Immature natural killer cell (primary cell): ENCODE results near the gene LILRB2. TPM values are rescaled to one million over a fixed set of nuclear protein-coding genes. Genes with fewer than 3 reads are reported as not detected.
"Not testable (repeated sequence)": the region's sequence is repeated elsewhere in the genome, so short reads cannot be mapped to it uniquely, and the experiment has no call there.

ENCODE experiments used
- DNase-seq, 3 donors: peaks; one replicate each; pipeline ENCODE4 v3.0.0; 2022; ENCODE audit warnings: mixed read lengths in 1 of 3
- H3K27ac Mint-ChIP-seq, 6 donors: one replicate each; pipeline ENCODE4 v1.8.0; 2020; ENCODE audit warnings: mixed read lengths in 6 of 6, mild to moderate bottlenecking in 5 of 6, inconsistent platforms in 4 of 6, moderate library complexity in 3 of 6
- H3K27me3 Mint-ChIP-seq, 3 donors: one replicate each; pipeline ENCODE4 v1.8.0; 2020 to 2021; ENCODE audit warnings: low read depth in 3 of 3, mild to moderate bottlenecking in 3 of 3, mixed read lengths in 3 of 3, moderate library complexity in 3 of 3, inconsistent platforms in 1 of 3
- H3K36me3 Mint-ChIP-seq, 3 donors: one replicate each; pipeline ENCODE4 v1.8.0; 2020; ENCODE audit warnings: mixed read lengths in 3 of 3, inconsistent platforms in 2 of 3, mild to moderate bottlenecking in 2 of 3
- H3K4me1 Mint-ChIP-seq, 2 donors: one replicate each; pipeline ENCODE4 v1.8.0; 2020; ENCODE audit warnings: inconsistent platforms in 2 of 2, mild to moderate bottlenecking in 2 of 2, mixed read lengths in 2 of 2, moderate library complexity in 1 of 2
- H3K4me3 Mint-ChIP-seq, 5 donors: one replicate each; pipeline ENCODE4 v1.8.0; 2020; ENCODE audit warnings: mild to moderate bottlenecking in 5 of 5, mixed read lengths in 5 of 5, inconsistent platforms in 3 of 5, moderate library complexity in 3 of 5
- H3K9me3 Mint-ChIP-seq, 6 donors: one replicate each; pipeline ENCODE4 v1.8.0; 2020; ENCODE audit warnings: mild to moderate bottlenecking in 6 of 6, mixed read lengths in 6 of 6, inconsistent platforms in 4 of 6, moderate library complexity in 3 of 6
- polyA plus RNA-seq, 3 donors: library from polyadenylated mRNA; unstranded; fragments of 300-500 nt; fragmentation: Illumina TruSeq; gene quantifications; one replicate each; pipeline ENCODE4 v1.2.3, GENCODE V29; 2021

The LILRB2 gene
- polyA plus RNA-seq, 3 donors from 2014 or later = 0.14 to 0.81 (median 0.31) TPM

DNA sequence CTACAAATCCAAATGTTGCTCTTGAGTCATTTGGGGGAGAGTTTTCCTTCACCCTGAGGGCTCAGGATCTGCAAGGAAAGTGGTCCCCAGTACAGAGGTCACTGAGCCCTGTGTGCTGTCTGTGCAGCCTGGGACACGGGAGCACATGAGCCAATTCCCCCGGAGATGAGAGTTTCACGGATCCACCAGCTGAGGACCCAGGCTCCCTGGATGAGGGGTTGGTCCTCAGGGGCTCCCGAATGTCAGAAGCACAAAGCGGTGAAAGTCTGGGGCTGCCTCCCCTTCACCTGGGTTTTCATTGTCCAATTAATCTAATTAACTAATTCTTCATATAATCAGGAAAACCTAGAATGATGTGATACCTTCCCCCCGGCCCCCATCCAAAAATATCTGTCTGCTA lies 13.6 kb upstream of the LILRB2 start:
- DNase-seq = no peak
- no peaks in the 10 kb centered on the region for H3K36me3 Mint-ChIP-seq
- peaks cover 7 to 13% (median 8%) of the 10 kb centered on the region in 3 donors for H3K27me3 Mint-ChIP-seq
- no peaks in the 10 kb centered on the region for H3K4me1 Mint-ChIP-seq
- H3K4me3 Mint-ChIP-seq = no peak overlapping the region
- H3K9me3 Mint-ChIP-seq = peaks cover 0 to 1% (median 0%) of the 10 kb centered on the region in 6 donors
- H3K27ac Mint-ChIP-seq = no peak overlapping the region

DNA sequence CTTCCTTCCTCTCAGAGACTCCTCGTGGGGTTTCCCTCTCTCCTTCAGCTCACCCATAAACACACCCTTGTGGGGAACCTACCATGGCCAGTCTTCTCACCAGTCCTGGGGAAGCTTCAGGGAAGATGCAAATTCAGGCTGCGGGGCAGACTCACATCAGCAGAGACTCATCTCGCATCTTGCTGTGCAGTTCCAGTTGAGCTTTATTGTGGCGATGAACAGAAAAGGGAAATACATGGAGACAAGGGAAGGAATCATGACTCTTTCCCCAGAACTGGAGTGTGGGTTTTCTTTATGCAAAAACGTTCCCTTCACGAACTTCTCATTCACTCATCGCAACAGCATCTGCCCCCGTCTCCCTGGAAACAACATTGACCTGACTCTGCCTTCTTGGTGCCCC lies 8.2 kb upstream of the LILRB2 start:
- not testable (repeated sequence) for H3K27ac Mint-ChIP-seq, H3K36me3 Mint-ChIP-seq, H3K9me3 Mint-ChIP-seq, H3K4me3 Mint-ChIP-seq, DNase-seq
- peaks cover 2 to 15% (median 10%) of the 10 kb centered on the region in 3 donors for H3K27me3 Mint-ChIP-seq
- H3K4me1 Mint-ChIP-seq = peaks cover 24 to 29% of the 10 kb centered on the region in 2 donors

DNA sequence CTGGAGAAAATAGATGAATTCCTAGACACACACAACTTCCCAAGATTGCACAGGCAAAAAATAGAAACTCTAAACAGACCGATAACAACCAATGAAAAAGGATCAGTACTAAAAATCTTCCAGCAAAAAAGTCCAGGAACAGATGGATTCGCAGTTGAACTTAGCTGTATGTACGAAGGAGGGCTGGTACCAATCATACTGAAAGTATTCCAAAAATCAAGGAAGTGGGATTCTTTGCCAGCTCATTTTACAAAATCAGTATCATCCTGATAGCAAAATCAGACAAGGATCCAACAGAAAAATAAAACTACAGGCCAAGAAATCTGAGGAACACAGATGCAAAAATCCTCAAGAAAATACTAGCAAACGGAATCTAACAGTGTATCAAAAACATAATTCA lies 6.5 kb upstream of the LILRB2 start:
- peaks cover 2 to 15% (median 3%) of the 10 kb centered on the region in 3 donors for H3K27me3 Mint-ChIP-seq
- no peak overlapping the region for H3K4me3 Mint-ChIP-seq
- no peaks in the 10 kb centered on the region for H3K36me3 Mint-ChIP-seq
- peaks cover 30 to 31% of the 10 kb centered on the region in 2 donors for H3K4me1 Mint-ChIP-seq
- no peak for DNase-seq
- no peaks in the 10 kb centered on the region for H3K9me3 Mint-ChIP-seq
- H3K27ac Mint-ChIP-seq = peak overlapping the region in 1 of 6 donors; percentile 47

DNA sequence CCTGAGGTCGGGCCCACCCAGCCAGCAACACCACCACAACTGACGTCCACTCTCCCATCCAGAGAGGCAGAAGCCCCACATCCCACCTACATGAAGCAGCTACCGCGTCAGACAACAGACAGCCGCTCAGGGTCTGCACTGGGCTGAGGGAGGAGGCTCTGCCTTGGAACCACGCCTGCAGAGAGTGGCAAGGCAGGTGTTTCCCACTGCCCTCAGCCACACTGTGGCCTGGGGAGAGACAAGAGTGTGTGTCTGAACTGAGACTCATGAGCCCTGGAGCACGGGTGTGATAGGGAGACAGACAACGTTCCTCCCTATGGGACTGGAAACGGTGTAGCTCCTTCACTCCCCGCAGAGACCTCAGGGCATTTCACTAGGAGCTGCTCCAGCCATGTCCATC lies 5.4 kb upstream of the LILRB2 start:
- H3K4me1 Mint-ChIP-seq = peaks cover 34 to 36% of the 10 kb centered on the region in 2 donors
- peak in 1 of 3 donors; percentile 9 for DNase-seq
- peak overlapping the region in 4 of 6 donors; percentile 30 to 74 (median 54) for H3K27ac Mint-ChIP-seq
- H3K9me3 Mint-ChIP-seq, H3K36me3 Mint-ChIP-seq: not testable (repeated sequence)
- H3K4me3 Mint-ChIP-seq = peak overlapping the region in 1 of 5 donors; percentile 36
- peaks cover 2 to 13% (median 7%) of the 10 kb centered on the region in 3 donors for H3K27me3 Mint-ChIP-seq

DNA sequence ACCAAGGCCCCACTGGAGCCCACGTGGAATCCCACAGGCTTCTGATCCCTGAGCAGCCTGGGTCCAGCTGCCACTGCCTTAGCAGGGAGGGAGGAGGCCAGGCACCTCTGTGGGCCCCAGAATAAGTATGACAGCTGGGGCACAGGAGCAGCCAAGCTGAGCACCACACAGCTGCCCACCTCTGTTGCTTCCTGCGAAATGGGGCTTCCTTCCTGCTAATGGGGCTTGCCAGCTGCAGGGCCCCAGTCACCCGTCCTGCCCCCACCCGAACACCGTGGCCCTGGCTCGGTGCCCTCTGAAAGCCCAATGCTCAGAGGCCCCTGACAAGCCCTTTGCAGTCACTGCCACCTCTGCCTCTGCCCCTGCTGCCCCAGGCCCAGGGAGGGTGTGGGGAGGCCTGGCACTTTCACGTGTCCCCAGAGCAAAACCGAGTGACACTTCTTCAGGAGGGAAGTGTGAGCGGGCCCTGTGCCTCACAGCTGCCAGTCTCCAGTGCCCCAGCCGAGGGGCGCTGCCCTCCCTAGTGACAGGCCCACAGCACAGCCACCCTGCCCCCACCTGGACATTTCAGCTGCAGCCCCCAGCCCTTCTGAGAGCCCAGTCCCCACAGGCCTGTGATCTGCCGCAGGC lies 4.6 kb upstream of the LILRB2 start:
- Mint-ChIP-seq H3K27me3 (peaks cover 4 to 13% (median 12%) of the 10 kb centered on the region in 3 donors), H3K4me1 (peaks cover 34 to 36% of the 10 kb centered on the region in 2 donors), H3K4me3 (peak overlapping the region in 4 of 5 donors; percentile 7 to 45 (median 24)), H3K27ac (peak overlapping the region in 5 of 6 donors; percentile 12 to 84 (median 70))
- not testable (repeated sequence) for H3K9me3 Mint-ChIP-seq, H3K36me3 Mint-ChIP-seq
- DNase-seq = peak in 2 of 3 donors; percentile 20 to 59

DNA sequence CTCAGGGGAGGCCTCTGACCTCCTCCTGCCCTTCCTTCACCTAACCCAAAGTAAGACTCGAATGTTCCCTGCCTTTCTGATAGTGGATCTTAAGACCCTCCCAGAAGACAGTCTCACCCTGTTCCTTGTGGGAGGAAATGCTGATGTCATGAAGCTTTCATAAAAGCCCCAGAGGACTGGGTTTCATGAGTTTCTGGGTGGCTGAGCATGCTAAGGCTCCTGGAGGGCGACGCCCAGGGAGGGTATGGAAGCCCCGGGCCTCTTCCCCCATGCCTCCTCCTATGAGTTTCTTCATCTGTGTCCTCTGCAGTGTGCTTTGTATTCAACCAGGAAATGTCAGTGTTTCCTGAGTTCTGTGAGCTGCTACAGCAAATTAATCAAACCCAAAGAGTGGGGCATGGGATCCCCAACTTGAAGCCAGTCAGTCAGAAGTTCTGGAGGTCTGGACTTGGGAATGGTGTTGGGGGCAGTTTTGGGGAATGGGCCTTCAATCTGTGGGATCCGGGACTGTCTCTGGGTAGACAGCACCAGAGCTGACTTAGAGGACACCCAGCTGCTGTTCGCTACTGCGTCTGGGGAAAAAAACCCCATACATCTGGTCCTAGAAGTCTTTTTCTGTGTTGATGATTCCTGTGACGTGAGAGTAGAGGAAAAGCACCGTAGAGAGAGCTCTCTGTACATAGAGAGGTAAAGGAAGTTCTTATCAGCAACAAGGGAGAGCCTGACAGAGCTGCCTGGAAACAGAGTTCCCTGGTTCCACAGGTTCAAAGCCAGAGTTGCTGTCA lies 2.0 kb upstream of the LILRB2 start:
- H3K4me3 Mint-ChIP-seq = no peak overlapping the region
- DNase-seq = no peak

DNA sequence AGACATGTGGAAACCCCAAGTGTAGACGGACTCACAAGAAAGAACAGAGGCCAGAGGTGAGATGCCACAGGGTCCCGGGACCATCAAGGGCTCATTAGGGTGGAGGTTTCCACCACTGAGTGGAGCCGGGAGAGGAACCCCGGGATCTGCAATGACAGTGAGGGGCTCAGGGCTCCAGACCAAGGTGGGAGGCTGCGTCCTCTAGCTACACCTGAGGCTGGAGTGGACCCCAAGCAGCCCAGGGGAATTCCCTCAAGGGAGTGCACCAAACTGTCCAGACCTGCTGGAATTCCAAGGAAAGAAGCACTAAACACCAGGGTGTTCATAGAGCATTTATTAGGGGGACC lies 792 bp upstream of the LILRB2 start:
- not testable (repeated sequence) for H3K36me3 Mint-ChIP-seq, H3K9me3 Mint-ChIP-seq, H3K4me3 Mint-ChIP-seq, H3K27ac Mint-ChIP-seq, DNase-seq
- H3K4me1 Mint-ChIP-seq = peaks cover 29 to 35% of the 10 kb centered on the region in 2 donors
- H3K27me3 Mint-ChIP-seq = peaks cover 5 to 12% (median 8%) of the 10 kb centered on the region in 3 donors

More for the DNA sequence above, 2.0 kb upstream of the LILRB2 start:
- Mint-ChIP-seq H3K36me3 (no peaks in the 10 kb centered on the region), H3K4me1 (peaks cover 34 to 36% of the 10 kb centered on the region in 2 donors), H3K27me3 (peaks cover 5 to 15% (median 8%) of the 10 kb centered on the region in 3 donors), H3K27ac (peak overlapping the region in 1 of 6 donors; percentile 14), H3K9me3 (no peaks in the 10 kb centered on the region)

DNA sequence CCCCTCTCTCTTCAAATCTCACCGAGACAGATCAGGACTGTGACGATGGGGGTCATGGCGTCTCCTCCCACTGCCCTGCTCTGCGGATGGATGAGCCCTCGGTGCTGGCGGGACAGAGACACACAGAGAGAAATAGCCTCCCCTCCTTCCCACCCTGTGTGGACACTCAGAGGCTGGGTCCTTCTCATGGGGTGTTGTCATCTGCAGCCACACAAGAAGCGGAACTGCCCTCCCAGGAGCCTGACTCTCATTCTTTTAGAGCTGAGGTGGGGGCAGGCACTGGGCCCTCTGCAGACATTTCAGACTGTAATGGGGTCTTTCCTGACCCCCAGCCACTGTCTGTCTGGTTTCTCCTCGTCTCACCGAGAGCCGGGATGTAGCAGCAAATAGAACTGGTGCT lies 469 bp downstream of the LILRB2 start:
- H3K9me3 Mint-ChIP-seq, H3K36me3 Mint-ChIP-seq, H3K27ac Mint-ChIP-seq, DNase-seq: not testable (repeated sequence)
- H3K27me3 Mint-ChIP-seq = peaks cover 3 to 12% (median 8%) of the 10 kb centered on the region in 3 donors
- H3K4me3 Mint-ChIP-seq = peak overlapping the region in 2 of 5 donors; percentile 16 to 20
- peaks cover 17 to 22% of the 10 kb centered on the region in 2 donors for H3K4me1 Mint-ChIP-seq

DNA sequence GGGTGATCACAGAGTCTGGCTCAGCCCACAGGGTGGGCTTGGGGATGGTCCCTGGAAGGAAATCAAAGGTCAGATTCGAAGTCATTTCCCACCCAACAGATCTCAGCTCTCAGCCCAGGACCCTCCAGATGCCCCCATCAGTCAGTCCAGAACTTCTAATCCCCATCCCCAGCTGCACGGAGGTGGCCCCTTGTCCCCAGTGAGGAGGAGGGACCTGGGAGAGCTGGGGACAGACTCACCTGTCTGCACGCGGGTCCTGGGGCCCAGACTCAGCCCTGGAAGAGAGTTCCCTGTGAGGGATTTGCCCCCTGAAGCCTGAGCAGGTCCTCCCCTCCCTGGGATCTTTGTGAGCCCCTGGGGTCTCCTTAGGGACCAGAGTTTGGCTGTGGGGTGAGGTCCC lies 885 bp downstream of the LILRB2 start:
- DNase-seq, H3K9me3 Mint-ChIP-seq, H3K36me3 Mint-ChIP-seq, H3K4me3 Mint-ChIP-seq: not testable (repeated sequence)
- peak overlapping the region in 1 of 6 donors; percentile 34 for H3K27ac Mint-ChIP-seq
- H3K4me1 Mint-ChIP-seq = peaks cover 13 to 18% of the 10 kb centered on the region in 2 donors
- peaks cover 3 to 12% (median 8%) of the 10 kb centered on the region in 3 donors for H3K27me3 Mint-ChIP-seq

DNA sequence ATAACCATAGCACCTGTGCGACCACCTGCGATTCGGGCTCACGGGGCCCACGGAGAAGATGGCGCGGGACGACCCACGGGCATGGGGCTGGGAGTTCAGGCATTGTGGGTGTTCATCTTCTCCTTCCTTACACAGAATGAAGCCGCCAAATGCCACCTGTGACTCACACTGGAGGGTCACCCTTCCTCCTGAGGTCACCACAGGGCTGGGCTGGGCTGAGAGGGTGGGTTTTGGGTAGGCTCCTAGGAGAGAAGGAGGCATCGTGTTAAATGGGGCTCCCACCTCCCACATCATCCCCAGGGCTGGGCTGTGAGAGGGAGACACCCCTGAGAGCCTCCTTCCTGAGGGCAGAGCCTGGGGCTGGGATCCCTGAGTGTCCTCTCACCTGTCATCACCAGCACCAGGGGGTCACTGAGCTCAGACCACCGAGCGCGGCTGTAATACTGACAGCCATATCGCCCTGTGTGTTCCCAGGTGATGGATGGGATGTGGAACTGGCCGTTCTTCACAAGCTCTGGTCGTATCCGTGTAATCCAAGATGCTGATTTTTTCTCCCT lies 1.4 kb downstream of the LILRB2 start:
- H3K36me3 Mint-ChIP-seq = no peaks in the 10 kb centered on the region
- H3K4me3 Mint-ChIP-seq = no peak overlapping the region
- DNase-seq = no peak
- H3K27ac Mint-ChIP-seq = peak overlapping the region in 1 of 6 donors; percentile 34
- peaks cover 7 to 12% of the 10 kb centered on the region in 2 donors for H3K4me1 Mint-ChIP-seq
- no peaks in the 10 kb centered on the region for H3K9me3 Mint-ChIP-seq
- H3K27me3 Mint-ChIP-seq = peaks cover 3 to 12% (median 8%) of the 10 kb centered on the region in 3 donors

DNA sequence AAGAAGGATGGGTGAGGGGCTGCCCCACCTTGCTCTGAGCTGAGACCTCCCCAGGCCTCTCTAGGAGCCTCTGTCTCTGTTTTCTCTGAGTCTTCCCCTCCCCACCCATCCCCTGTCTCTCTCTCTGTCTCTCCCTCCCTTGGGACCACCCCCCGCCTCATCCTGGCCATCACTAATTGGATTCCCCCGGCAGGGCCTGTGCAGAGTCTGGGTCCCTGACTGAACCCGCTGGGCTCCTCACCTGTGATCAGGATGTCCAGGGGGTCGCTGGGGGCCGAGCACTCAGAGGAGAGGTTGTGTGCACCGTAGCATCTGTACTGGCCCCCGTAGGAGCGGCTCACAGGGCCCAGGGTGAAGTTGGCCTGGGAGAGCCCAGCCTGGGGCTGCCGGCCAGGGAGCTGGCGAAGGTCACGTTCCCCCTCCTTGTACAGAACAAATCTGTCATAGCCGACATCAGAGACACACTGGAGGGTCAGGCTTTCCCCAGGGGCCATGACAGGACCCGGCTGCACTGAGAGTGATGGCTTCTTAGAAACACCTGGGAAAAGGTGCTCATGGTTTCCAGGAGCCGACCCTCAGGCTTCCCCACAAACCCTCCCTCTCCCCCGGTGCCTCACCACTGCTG lies 2.2 kb downstream of the LILRB2 start:
- Mint-ChIP-seq H3K27me3 (peaks cover 3 to 12% (median 8%) of the 10 kb centered on the region in 3 donors), H3K4me1 (peaks cover 5 to 12% of the 10 kb centered on the region in 2 donors)
- not testable (repeated sequence) for H3K9me3 Mint-ChIP-seq, DNase-seq, H3K36me3 Mint-ChIP-seq, H3K4me3 Mint-ChIP-seq, H3K27ac Mint-ChIP-seq

DNA sequence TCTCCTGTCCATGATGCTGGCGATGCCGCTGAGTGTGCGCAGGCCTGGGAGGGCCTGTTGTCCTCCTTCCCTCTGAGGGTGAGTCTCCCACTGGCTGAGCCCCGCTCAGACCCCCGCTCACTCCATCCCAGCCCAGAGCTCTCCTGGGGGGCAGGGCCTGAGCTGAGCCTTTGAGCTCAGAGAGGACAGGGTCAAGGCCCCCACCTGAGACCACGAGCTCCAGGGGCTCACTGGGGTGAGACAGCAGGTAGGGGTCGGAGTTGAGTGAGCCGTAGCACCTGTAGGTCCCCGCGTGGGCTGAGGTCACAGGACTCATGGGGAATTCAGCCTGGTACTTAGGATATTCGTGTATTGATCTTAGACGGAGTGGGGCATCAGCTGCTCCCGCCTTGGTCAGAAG lies 2.9 kb downstream of the LILRB2 start:
- H3K36me3 Mint-ChIP-seq, H3K4me3 Mint-ChIP-seq, DNase-seq, H3K27ac Mint-ChIP-seq, H3K9me3 Mint-ChIP-seq: not testable (repeated sequence)
- peaks cover 5 to 10% of the 10 kb centered on the region in 2 donors for H3K4me1 Mint-ChIP-seq
- H3K27me3 Mint-ChIP-seq = peaks cover 3 to 12% (median 8%) of the 10 kb centered on the region in 3 donors

DNA sequence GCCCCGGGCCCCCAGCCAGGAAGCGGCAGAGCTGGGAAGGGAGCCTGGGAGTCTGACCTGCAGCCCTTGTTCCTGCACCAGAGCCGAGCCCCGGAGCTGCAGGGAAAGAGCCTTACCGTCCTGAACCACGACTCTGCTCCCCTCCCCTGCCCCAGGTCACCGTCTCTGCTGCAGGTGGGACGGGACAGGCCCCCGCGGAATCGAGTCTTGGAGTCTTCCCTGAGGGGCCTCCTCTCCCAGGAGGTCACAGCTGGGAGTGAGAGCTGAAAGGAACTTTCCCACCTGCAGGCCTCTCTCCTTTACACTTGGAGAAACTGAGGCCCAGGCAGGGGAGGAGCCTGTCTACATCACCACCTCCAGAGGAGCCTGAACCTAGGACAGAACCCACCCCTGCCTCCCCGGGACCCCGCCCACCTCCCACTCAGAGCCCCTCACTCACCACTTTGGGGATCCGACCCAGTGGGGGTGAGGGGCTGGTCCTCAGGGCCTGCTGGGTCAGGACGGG lies 3.7 kb downstream of the LILRB2 start:
- peaks cover 3 to 14% (median 6%) of the 10 kb centered on the region in 3 donors for H3K27me3 Mint-ChIP-seq
- not testable (repeated sequence) for DNase-seq, H3K4me3 Mint-ChIP-seq, H3K9me3 Mint-ChIP-seq, H3K27ac Mint-ChIP-seq, H3K4me1 Mint-ChIP-seq, H3K36me3 Mint-ChIP-seq
